ENCODE data around the gene SLC38A1. TPM values are rescaled to one million over a fixed set of nuclear protein-coding genes. Genes with fewer than 3 reads are reported as not detected.

SLC38A1 gene
- total RNA-seq, 2 donors from 2014 or later, result 79.6 to 116 TPM

DNA sequence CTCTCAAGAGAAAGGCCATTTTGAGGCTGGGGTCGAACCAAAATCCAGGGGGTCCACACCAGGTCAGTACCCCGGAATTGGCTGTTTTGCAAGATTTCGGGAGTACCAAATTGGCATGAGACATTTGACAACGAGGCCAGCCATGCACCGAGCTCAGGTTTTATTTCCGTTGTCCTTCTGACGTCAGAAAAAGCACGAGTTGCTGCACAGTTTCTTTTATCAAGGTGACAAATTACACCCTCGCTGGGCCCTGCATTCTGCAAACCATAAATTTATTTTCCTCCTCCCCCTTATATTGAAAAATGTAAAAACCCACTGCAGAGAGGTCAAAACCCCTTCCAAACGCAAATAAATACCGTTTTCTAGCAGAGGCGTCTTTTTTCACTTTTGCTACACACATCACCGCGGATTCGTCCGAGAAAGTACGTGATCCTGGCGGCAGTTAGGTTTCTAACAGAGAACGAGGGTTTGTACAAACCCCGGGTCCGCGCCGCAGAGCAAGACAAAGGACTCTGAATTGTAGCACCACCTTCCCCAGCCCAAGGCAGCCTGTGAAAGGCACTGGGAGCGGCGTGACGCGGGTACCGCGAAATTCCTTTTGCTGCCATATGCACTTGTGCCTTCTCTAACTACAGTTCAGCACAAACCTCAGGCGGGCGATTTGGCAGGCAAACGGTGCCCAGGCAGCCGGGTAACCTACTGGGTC lies 1.8 kb downstream of the SLC38A1 start:
- H3K4me1 ChIP-seq, result peaks cover 0 to 40% of the 10 kb centered on the region in 2 donors
- TF ChIP-seq, protein P1, sequence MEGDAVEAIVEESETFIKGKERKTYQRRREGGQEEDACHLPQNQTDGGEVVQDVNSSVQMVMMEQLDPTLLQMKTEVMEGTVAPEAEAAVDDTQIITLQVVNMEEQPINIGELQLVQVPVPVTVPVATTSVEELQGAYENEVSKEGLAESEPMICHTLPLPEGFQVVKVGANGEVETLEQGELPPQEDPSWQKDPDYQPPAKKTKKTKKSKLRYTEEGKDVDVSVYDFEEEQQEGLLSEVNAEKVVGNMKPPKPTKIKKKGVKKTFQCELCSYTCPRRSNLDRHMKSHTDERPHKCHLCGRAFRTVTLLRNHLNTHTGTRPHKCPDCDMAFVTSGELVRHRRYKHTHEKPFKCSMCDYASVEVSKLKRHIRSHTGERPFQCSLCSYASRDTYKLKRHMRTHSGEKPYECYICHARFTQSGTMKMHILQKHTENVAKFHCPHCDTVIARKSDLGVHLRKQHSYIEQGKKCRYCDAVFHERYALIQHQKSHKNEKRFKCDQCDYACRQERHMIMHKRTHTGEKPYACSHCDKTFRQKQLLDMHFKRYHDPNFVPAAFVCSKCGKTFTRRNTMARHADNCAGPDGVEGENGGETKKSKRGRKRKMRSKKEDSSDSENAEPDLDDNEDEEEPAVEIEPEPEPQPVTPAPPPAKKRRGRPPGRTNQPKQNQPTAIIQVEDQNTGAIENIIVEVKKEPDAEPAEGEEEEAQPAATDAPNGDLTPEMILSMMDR (IDR thresholded peaks at IDR 0.05), result no peak
- H3K27me3 ChIP-seq, result no peaks in the 10 kb centered on the region
- no peak for DNase-seq (ENCODE audit: low spot score)
- no peaks in the 10 kb centered on the region for H3K36me3 ChIP-seq
- H3K9me3 ChIP-seq, result no peaks in the 10 kb centered on the region
- H3K27ac ChIP-seq, result peak overlapping the region; percentile 87 to 88
- peak overlapping the region; percentile 44 to 63 for H3K4me3 ChIP-seq

DNA sequence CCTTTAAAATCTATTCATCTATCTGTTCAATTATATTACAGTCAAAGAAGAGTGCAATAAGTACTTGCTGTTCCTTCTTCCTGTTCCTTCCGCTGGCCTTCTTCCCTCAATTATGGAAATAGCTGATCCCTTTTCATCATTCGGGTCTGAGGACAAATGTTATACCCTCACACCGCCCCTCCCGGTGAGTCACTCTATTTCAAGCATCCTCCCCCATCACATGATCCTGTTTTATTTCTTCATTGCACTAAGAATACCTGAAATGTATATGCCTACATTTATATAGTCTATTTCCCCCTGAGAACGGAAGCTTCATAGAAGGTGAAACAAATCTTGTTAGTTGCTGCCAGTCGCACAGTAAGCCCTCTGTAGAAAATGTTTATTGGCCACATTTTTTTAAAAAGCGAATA lies 2.5 kb downstream of the SLC38A1 start:
- peaks cover 0 to 44% of the 10 kb centered on the region in 2 donors for H3K4me1 ChIP-seq
- peak overlapping the region; percentile 87 to 88 for H3K27ac ChIP-seq
- TF ChIP-seq, protein P1 (IDR thresholded peaks at IDR 0.05), result no peak
- no peaks in the 10 kb centered on the region for H3K27me3 ChIP-seq
- no peaks in the 10 kb centered on the region for H3K9me3 ChIP-seq
- no peaks in the 10 kb centered on the region for H3K36me3 ChIP-seq
- peak overlapping the region; percentile 44 to 63 for H3K4me3 ChIP-seq
- no peak for DNase-seq (ENCODE audit: low spot score)

GRCh38 chr12:46265734-46266133 lies 3.1 kb downstream of the SLC38A1 start:
- Histone ChIP-seq H3K27ac (peak overlapping the region; percentile 87 to 88), H3K4me3 (peak overlapping the region; percentile 9 to 63), H3K9me3 (no peaks in the 10 kb centered on the region), H3K4me1 (peaks cover 0 to 50% of the 10 kb centered on the region in 2 donors), H3K36me3 (no peaks in the 10 kb centered on the region), H3K27me3 (no peaks in the 10 kb centered on the region)
- TF ChIP-seq, protein P1 (IDR thresholded peaks at IDR 0.05), result no peak
- DNase-seq (ENCODE audit: low spot score), result no peak

GRCh38 chr12:46265102-46265501 lies 3.7 kb downstream of the SLC38A1 start:
- Histone ChIP-seq H3K27me3 (no peaks in the 10 kb centered on the region), H3K27ac (peak overlapping the region; percentile 87 to 88), H3K36me3 (no peaks in the 10 kb centered on the region), H3K9me3 (no peaks in the 10 kb centered on the region), H3K4me3 (no peak overlapping the region), H3K4me1 (peaks cover 0 to 57% of the 10 kb centered on the region in 2 donors)
- TF ChIP-seq, protein P1 (IDR thresholded peaks at IDR 0.05), result no peak
- no peak for DNase-seq (ENCODE audit: low spot score)

- Histone ChIP-seq H3K27me3 (no peaks in the 10 kb centered on the region), H3K27ac (peak overlapping the region; percentile 50 to 88), H3K4me3 (no peak overlapping the region), H3K4me1 (peaks cover 0 to 54% of the 10 kb centered on the region in 2 donors), H3K9me3 (no peaks in the 10 kb centered on the region), H3K36me3 (no peaks in the 10 kb centered on the region)
- TF ChIP-seq, protein P1 (IDR thresholded peaks at IDR 0.05), result no peak
- DNase-seq (ENCODE audit: low spot score), result no peak
Observed at GRCh38 chr12:46264057-46264456, 4.8 kb downstream of the SLC38A1 start.
